ENCODE measurements around the gene PARD3B. TPM values are rescaled to one million over a fixed set of nuclear protein-coding genes. Genes with fewer than 3 reads are reported as not detected.

The PARD3B gene
- total and polyA plus RNA-seq, 2 of the 8 experiments (the other 6 are each of a cell fraction or from before 2014, with no cell fraction given): 1.2 to 5.7 TPM

GRCh38 chr2:204920776-204921175 is 375.5 kb downstream of the PARD3B start:
- H4K20me1 ChIP-seq (replicated peaks in 1 of 2; ENCODE audit: control insufficient read depth in 1 of 2, insufficient read depth in 2 of 2, low read length in 2 of 2): no peaks in the 10 kb centered on the region
- H2BK120ac ChIP-seq (replicated peaks; ENCODE audit: low read depth, low read length): no peak overlapping the region
- no peaks in the 10 kb centered on the region for H3K36me3 ChIP-seq (ENCODE audit: control insufficient read depth in 2 of 4, insufficient read depth in 4 of 4, low read length in 3 of 4)
- H2BK12ac ChIP-seq (ENCODE audit: low read depth, low read length): no peak overlapping the region
- no peak overlapping the region for H4K5ac ChIP-seq (ENCODE audit: insufficient read length, low read depth, low read length)
- H3K56ac ChIP-seq (replicated peaks; ENCODE audit: insufficient read length, low read depth, low read length): no peak overlapping the region
- DNase-seq (ENCODE audit: low read depth in 1 of 2, low spot score in 2 of 2) (no peak), FAIRE-seq (no peak)
- H3K14ac ChIP-seq (ENCODE audit: insufficient read length): no peak overlapping the region
- no peak overlapping the region for H2BK20ac ChIP-seq (ENCODE audit: low read length)
- no peak overlapping the region for H3K23ac ChIP-seq (ENCODE audit: insufficient read length)
- no peak overlapping the region for H3K4ac ChIP-seq (replicated peaks; ENCODE audit: insufficient read length, low read depth, low read length)
- H3K79me1 ChIP-seq (ENCODE audit: low read depth, low read length): no peaks in the 10 kb centered on the region
- no peak overlapping the region for H3K18ac ChIP-seq (ENCODE audit: extremely low read depth, low read length)
- no peak overlapping the region for H2AFZ ChIP-seq (ENCODE audit: low read length)
- no peaks in the 10 kb centered on the region for H3K23me2 ChIP-seq (ENCODE audit: low read depth, low read length)
- H4K8ac ChIP-seq (ENCODE audit: extremely low read depth, insufficient read depth, low read length): no peak overlapping the region
- H3K27ac ChIP-seq (ENCODE audit: low read depth, low read length): no peak overlapping the region
- H4K91ac ChIP-seq (replicated peaks; ENCODE audit: insufficient read length, low read length): no peak overlapping the region
- no peak overlapping the region for H2BK15ac ChIP-seq (ENCODE audit: low read length)
- H3K4me3 ChIP-seq (ENCODE audit: extremely low read depth in 1 of 4, insufficient read depth in 2 of 4, low read depth in 3 of 4, low read length in 4 of 4): no peak overlapping the region
- CTCF ChIA-PET (ENCODE audit: partially characterized antibody): no interaction called here
- WGBS, 2 experiments (ENCODE audit: extremely low coverage in 1 of 2, insufficient coverage in 1 of 2, insufficient read length in 1 of 2, insufficient replicate concordance in 2 of 2, low coverage in 1 of 2, low lambda C conversion rate in 2 of 2, missing lambda C conversion rate in 1 of 2): 89% methylated on average over 2 of the region's 2 CpGs; no CpG with 5 or more reads in 1 of the 2 experiments
- POLR2A ChIA-PET (ENCODE audit: partially characterized antibody): no interaction called here
- TF ChIP-seq KDM4A (IDR thresholded peaks at IDR 0.05; ENCODE audit: low read depth, low read length, severe bottlenecking) (no peak), CBX8 (IDR thresholded peaks at IDR 0.05; ENCODE audit: borderline replicate concordance, low read depth, low read length) (no peak), HDAC6 (IDR thresholded peaks at IDR 0.05; ENCODE audit: low read depth, low read length) (no peak), RAD21 (IDR thresholded peaks at IDR 0.05 in 1 of 2, conservative IDR thresholded peaks at IDR 0.05 in 1 of 2; ENCODE audit: low read depth in 2 of 2, low read length in 2 of 2) (no peak), TAF7 (optimal IDR thresholded peaks at IDR 0.05; ENCODE audit: borderline replicate concordance, low read depth, low read length) (no peak), POU5F1 (IDR thresholded peaks at IDR 0.05; ENCODE audit: low read depth, low read length) (no peak), CHD1 (IDR thresholded peaks at IDR 0.05; ENCODE audit: low read depth, low read length) (no peak), RXRA (IDR thresholded peaks at IDR 0.05; ENCODE audit: insufficient read depth, low read depth, low read length) (no peak), POLR2A (IDR thresholded peaks at IDR 0.05; ENCODE audit: control extremely low read depth in 1 of 2, low read depth in 2 of 2, low read length in 2 of 2) (no peak), ASH2L (IDR thresholded peaks at IDR 0.05; ENCODE audit: low read length) (no peak)
- no peaks in the 10 kb centered on the region for H3K9me3 ChIP-seq (ENCODE audit: insufficient read depth in 2 of 2, low read depth in 1 of 2, low read length in 1 of 2)
- no peak overlapping the region for H3K4me2 ChIP-seq (ENCODE audit: insufficient read depth in 1 of 2, low read depth in 2 of 2, low read length in 2 of 2)
- H3K4me1 ChIP-seq (replicated peaks in 1 of 4; ENCODE audit: control insufficient read depth in 3 of 4, insufficient read depth in 4 of 4, low read length in 3 of 4): no peaks in the 10 kb centered on the region
- no peaks in the 10 kb centered on the region for H3K79me2 ChIP-seq (ENCODE audit: control insufficient read depth in 1 of 2, insufficient read depth in 2 of 2, low read length in 2 of 2)
- no peak overlapping the region for H2AK5ac ChIP-seq (ENCODE audit: low read depth, low read length)
- H3K27me3 ChIP-seq (replicated peaks in 1 of 4; ENCODE audit: control insufficient read depth in 3 of 4, extremely low read depth in 1 of 4, insufficient read depth in 3 of 4, low read length in 3 of 4): peaks cover 0 to under 1% (median 0%) of the 10 kb centered on the region in 4 experiments; a peak in 1 of 7 replicates
- H3K9ac ChIP-seq (replicated peaks in 1 of 4; ENCODE audit: extremely low read depth in 1 of 4, low read depth in 3 of 4, low read length in 3 of 4): no peak overlapping the region
- H2BK5ac ChIP-seq (ENCODE audit: low read depth, low read length): no peak overlapping the region

Data from H1 (cell line).